ENCODE results near the gene ANO6. TPM values are rescaled to one million over a fixed set of nuclear protein-coding genes. Genes with fewer than 3 reads are reported as not detected.

Gene ANO6
- total and polyA plus RNA-seq, 4 donors: 8.7 to 102 (median 40.5) TPM

GRCh38 chr12:45348986-45349385, 133.1 kb downstream of the ANO6 start:
- DNase-seq: no peak
- TF ChIP-seq CTCF (IDR thresholded peaks at IDR 0.05; ENCODE audit: control extremely low read depth, extremely low read depth): no peak
- Histone ChIP-seq H3K36me3 (ENCODE audit: control insufficient read depth in 4 of 4, insufficient read depth in 4 of 4, low read length in 4 of 4) (peaks cover 4 to 18% (median 14%) of the 10 kb centered on the region in 4 donors), H3K4me1 (ENCODE audit: control insufficient read depth in 5 of 5, insufficient read depth in 5 of 5, low read length in 5 of 5) (peaks cover 0 to 2% (median 0%) of the 10 kb centered on the region in 5 donors), H3K4me3 (no peak overlapping the region), H3K27me3 (ENCODE audit: control insufficient read depth in 3 of 3, insufficient read depth in 3 of 3, low read length in 2 of 3) (no peaks in the 10 kb centered on the region), H3K9me3 (ENCODE audit: control insufficient read depth in 4 of 4, insufficient read depth in 3 of 4, low read length in 3 of 4) (no peaks in the 10 kb centered on the region), H3K27ac (ENCODE audit: low read depth in 1 of 2, low read length in 1 of 2) (no peak overlapping the region), H3K9ac (ENCODE audit: insufficient read depth in 1 of 2, low read length in 2 of 2) (no peak overlapping the region)
- ATAC-seq (ENCODE audit: insufficient read depth, low FRiP score): no peak
- WGBS, 2 donors: 68 to 81% methylated on average over 1 of the region's 1 CpG

GRCh38 chr12:45349916-45350315, 134.0 kb downstream of the ANO6 start:
- Histone ChIP-seq H3K9ac (ENCODE audit: insufficient read depth in 1 of 2, low read length in 2 of 2) (no peak overlapping the region), H3K27me3 (ENCODE audit: control insufficient read depth in 3 of 3, insufficient read depth in 3 of 3, low read length in 2 of 3) (no peaks in the 10 kb centered on the region), H3K9me3 (ENCODE audit: control insufficient read depth in 4 of 4, insufficient read depth in 3 of 4, low read length in 3 of 4) (no peaks in the 10 kb centered on the region), H3K4me1 (ENCODE audit: control insufficient read depth in 5 of 5, insufficient read depth in 5 of 5, low read length in 5 of 5) (peaks cover 0 to 8% (median 0%) of the 10 kb centered on the region in 5 donors), H3K27ac (ENCODE audit: low read depth in 1 of 2, low read length in 1 of 2) (no peak overlapping the region), H3K36me3 (ENCODE audit: control insufficient read depth in 4 of 4, insufficient read depth in 4 of 4, low read length in 4 of 4) (peaks cover 4 to 18% (median 16%) of the 10 kb centered on the region in 4 donors), H3K4me3 (no peak overlapping the region)
- DNase-seq (no peak), ATAC-seq (ENCODE audit: insufficient read depth, low FRiP score) (no peak)
- no peak for TF ChIP-seq CTCF (IDR thresholded peaks at IDR 0.05; ENCODE audit: control extremely low read depth, extremely low read depth)
- 100% methylated on average over 1 of the region's 1 CpG for WGBS, 2 donors

GRCh38 chr12:45350861-45351260, 135.0 kb downstream of the ANO6 start:
- WGBS, 2 donors: 96 to 98% methylated on average over 3 of the region's 3 CpGs
- Histone ChIP-seq H3K27me3 (ENCODE audit: control insufficient read depth in 3 of 3, insufficient read depth in 3 of 3, low read length in 2 of 3) (no peaks in the 10 kb centered on the region), H3K36me3 (ENCODE audit: control insufficient read depth in 4 of 4, insufficient read depth in 4 of 4, low read length in 4 of 4) (peaks cover 8 to 22% (median 19%) of the 10 kb centered on the region in 4 donors), H3K4me3 (no peak overlapping the region), H3K9ac (ENCODE audit: insufficient read depth in 1 of 2, low read length in 2 of 2) (no peak overlapping the region), H3K9me3 (ENCODE audit: control insufficient read depth in 4 of 4, insufficient read depth in 3 of 4, low read length in 3 of 4) (no peaks in the 10 kb centered on the region), H3K27ac (ENCODE audit: low read depth in 1 of 2, low read length in 1 of 2) (no peak overlapping the region), H3K4me1 (ENCODE audit: control insufficient read depth in 5 of 5, insufficient read depth in 5 of 5, low read length in 5 of 5) (peaks cover 0 to 8% (median 0%) of the 10 kb centered on the region in 5 donors)
- TF ChIP-seq CTCF (IDR thresholded peaks at IDR 0.05; ENCODE audit: control extremely low read depth, extremely low read depth): no peak
- no peak for DNase-seq
- no peak for ATAC-seq (ENCODE audit: insufficient read depth, low FRiP score)
